ENCODE results near the gene MYBPC1. TPM values are rescaled to one million over a fixed set of nuclear protein-coding genes. Genes with fewer than 3 reads are reported as not detected.
A peak's percentile ranks its signal among the peaks of the same experiment; 100 is the strongest.

MYBPC1 gene
- total RNA-seq, 1 experiment from 2014 or later: not detected

- in situ Hi-C loops (cut with HindIII; ENCODE audit: low pct_unique_long_range_greater_than_20kb, low sequenced_read_pairs): no loop called here
These were observed 111.6 kb downstream of the MYBPC1 start for GRCh38 chr12:101706403-101706802.

GRCh38 chr12:101707131-101707782 is 112.5 kb downstream of the MYBPC1 start:
- BruUV-seq (replicated peaks): TSS peak; percentile 65
- TF ChIP-seq TCF7L2 (IDR thresholded peaks at IDR 0.05; ENCODE audit: low read depth, low read length) (no peak), POLR2AphosphoS5 (IDR thresholded peaks at IDR 0.05; ENCODE audit: low read depth, low read length) (no peak), REST (IDR thresholded peaks at IDR 0.05; ENCODE audit: insufficient read depth in 1 of 2, low read depth in 2 of 2, low read length in 1 of 2) (no peak), SIN3A (IDR thresholded peaks at IDR 0.05; ENCODE audit: borderline replicate concordance, insufficient read depth, low read depth, low read length) (no peak), CTCF (IDR thresholded peaks at IDR 0.05) (no peak)
- ATAC-seq (peak; percentile 78), DNase-seq (ENCODE audit: low read depth, low spot score) (no peak)
- POLR2A ChIA-PET: no interaction called here
- in situ Hi-C loops (cut with HindIII; ENCODE audit: low pct_unique_long_range_greater_than_20kb, low sequenced_read_pairs) (no loop called here), intact Hi-C loops (cut with micrococcal nuclease; ENCODE audit: unreplicated experiment) (no loop called here)
- Histone ChIP-seq H3K4me1 (ENCODE audit: control insufficient read depth, insufficient read depth, low read length) (peaks cover 35% of the 10 kb centered on the region), H3K36me3 (ENCODE audit: control insufficient read depth, insufficient read depth, low read length) (no peaks in the 10 kb centered on the region; the same call in 1 of the 2 replicates), H3K9me3 (ENCODE audit: control insufficient read depth, insufficient read depth, low read depth, low read length) (no peaks in the 10 kb centered on the region), H3K27ac (ENCODE audit: low read length) (peak overlapping the region; percentile 82), H3K27me3 (ENCODE audit: control insufficient read depth, insufficient read depth, low read length) (no peaks in the 10 kb centered on the region), H3K4me3 (ENCODE audit: low read depth in 2 of 2, low read length in 2 of 2) (no peak overlapping the region)
- CTCF ChIA-PET: no interaction called here

More at GRCh38 chr12:101706403-101706802, 111.6 kb downstream of the MYBPC1 start:
- BruUV-seq (replicated peaks): no TSS peak
- Histone ChIP-seq H3K36me3 (ENCODE audit: control insufficient read depth, insufficient read depth, low read length) (no peaks in the 10 kb centered on the region; the same call in 1 of the 2 replicates), H3K9me3 (ENCODE audit: control insufficient read depth, insufficient read depth, low read depth, low read length) (no peaks in the 10 kb centered on the region), H3K4me1 (ENCODE audit: control insufficient read depth, insufficient read depth, low read length) (peaks cover 36% of the 10 kb centered on the region), H3K4me3 (ENCODE audit: low read depth in 2 of 2, low read length in 2 of 2) (no peak overlapping the region), H3K27me3 (ENCODE audit: control insufficient read depth, insufficient read depth, low read length) (no peaks in the 10 kb centered on the region), H3K27ac (ENCODE audit: low read length) (peak overlapping the region; percentile 82; the same call in 1 of the 2 replicates)
- CTCF ChIA-PET: no interaction called here
- POLR2A ChIA-PET: no interaction called here
- intact Hi-C loops (cut with micrococcal nuclease; ENCODE audit: unreplicated experiment): no loop called here
- no peak for TF ChIP-seq CTCF (IDR thresholded peaks at IDR 0.05)
- no peak for TF ChIP-seq SIN3A (IDR thresholded peaks at IDR 0.05; ENCODE audit: borderline replicate concordance, insufficient read depth, low read depth, low read length)
- no peak for TF ChIP-seq REST (IDR thresholded peaks at IDR 0.05; ENCODE audit: insufficient read depth in 1 of 2, low read depth in 2 of 2, low read length in 1 of 2)
- no peak for TF ChIP-seq TCF7L2 (IDR thresholded peaks at IDR 0.05; ENCODE audit: low read depth, low read length)
- no peak for TF ChIP-seq POLR2AphosphoS5 (IDR thresholded peaks at IDR 0.05; ENCODE audit: low read depth, low read length)
- ATAC-seq: no peak
- DNase-seq (ENCODE audit: low read depth, low spot score): no peak

Measured in Panc1 (cell line).